H1 (cell line): ENCODE measurements around the gene ANLN.

Source experiments
- BCL11A ChIP-seq, 2 experiments: IDR thresholded peaks; one replicate each; pipeline ENCODE4 v1.6.1; 2011; ENCODE audit warnings: low read depth in 2 of 2, low read length in 2 of 2, mild to moderate bottlenecking in 2 of 2
- EP300 ChIP-seq, 2 experiments: IDR thresholded peaks; 1 replicate in 1 of 2; 2 replicates in 1 of 2; pipeline ENCODE4 v1.6.1; 2011 to 2012; ENCODE audit warnings: low read depth in 2 of 2, low read length in 2 of 2, mild to moderate bottlenecking in 2 of 2, borderline replicate concordance in 1 of 2, inconsistent platforms in 1 of 2, moderate library complexity in 1 of 2
- HDAC2 ChIP-seq, 2 experiments: fragments of 300-600 bp in 1 of 2; sonication (generic) in 1 of 2; IDR thresholded peaks; 2 replicates each; pipeline ENCODE4 v1.6.1; 2011 to 2012; ENCODE audit warnings: low read depth in 2 of 2, low read length in 2 of 2, mild to moderate bottlenecking in 2 of 2, moderate library complexity in 2 of 2, borderline replicate concordance in 1 of 2, inconsistent platforms in 1 of 2
- NANOG ChIP-seq: IDR thresholded peaks from 2 replicates; pipeline ENCODE4 v1.6.1; 2011; ENCODE audit warnings: low read length, low read depth, mild to moderate bottlenecking, inconsistent platforms; ENCODE audit not compliant: insufficient read depth, poor library complexity, severe bottlenecking
- PHF8 ChIP-seq: fragments of 200-600 bp; sonication (generic); conservative IDR thresholded peaks from 2 replicates; pipeline ENCODE4 v1.7.1; 2012; ENCODE audit warnings: low read depth, mild to moderate bottlenecking, inconsistent platforms, low read length, moderate library complexity
- POLR2A ChIP-seq, 2 experiments: IDR thresholded peaks; 1 replicate in 1 of 2; 2 replicates in 1 of 2; pipeline ENCODE4 v1.6.1; 2011; ENCODE audit warnings: low read depth in 2 of 2, low read length in 2 of 2, mild to moderate bottlenecking in 2 of 2; ENCODE audit errors: control extremely low read depth in 1 of 2
- SP1 ChIP-seq: IDR thresholded peaks from 2 replicates; pipeline ENCODE4 v1.6.1; 2011; ENCODE audit warnings: low read depth, low read length
- SP2 ChIP-seq: IDR thresholded peaks from 2 replicates; pipeline ENCODE4 v1.6.1; 2012; ENCODE audit warnings: mild to moderate bottlenecking, low read length, inconsistent platforms
- TF ChIP-seq, protein P1 (sequence below): IDR thresholded peaks from 2 replicates; pipeline ENCODE4 v1.6.1; 2012; ENCODE audit warnings: low read length, inconsistent platforms
- TF ChIP-seq, protein P2 (sequence below), 3 experiments: IDR thresholded peaks; 1 replicate in 2 of 3; 2 replicates in 1 of 3; pipeline versions ENCODE4 v1.5.1 to v1.6.1; 2011; ENCODE audit warnings: low read length in 3 of 3, mild to moderate bottlenecking in 3 of 3, inconsistent platforms in 2 of 3, low read depth in 1 of 3, moderate library complexity in 1 of 3; ENCODE audit not compliant: insufficient read depth in 1 of 3; ENCODE audit errors: control extremely low read depth in 1 of 3

DNA sequence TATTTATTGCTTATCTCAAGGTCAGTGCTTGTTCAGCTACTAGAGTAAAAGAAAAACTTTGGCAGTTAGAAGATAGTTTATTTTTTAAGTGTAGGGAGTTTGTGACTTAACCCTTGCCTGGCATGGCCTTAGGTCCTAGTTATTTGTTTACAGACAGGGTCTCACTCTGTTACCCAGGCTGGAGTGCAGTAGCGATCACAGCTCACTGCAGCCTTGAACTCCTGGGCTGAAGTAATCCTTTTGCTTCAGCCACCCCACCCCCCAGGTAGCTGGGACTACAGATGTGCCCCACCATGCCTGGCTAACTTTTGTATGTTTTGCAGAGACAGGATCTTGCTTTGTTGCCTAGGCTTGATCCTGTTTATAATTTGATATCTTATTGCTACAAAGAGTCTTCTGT lies 4.2 kb downstream of the ANLN start:
- TF ChIP-seq PHF8 (no peak), SP1 (no peak), EP300 (IDR thresholded peaks at IDR 0.05; ENCODE audit: borderline replicate concordance in 1 of 2, low read depth in 2 of 2, low read length in 2 of 2) (no peak), POLR2A (IDR thresholded peaks at IDR 0.05; ENCODE audit: control extremely low read depth in 1 of 2, low read depth in 2 of 2, low read length in 2 of 2) (no peak), HDAC2 (IDR thresholded peaks at IDR 0.05; ENCODE audit: borderline replicate concordance in 1 of 2, low read depth in 2 of 2, low read length in 2 of 2) (no peak), BCL11A (IDR thresholded peaks at IDR 0.05; ENCODE audit: low read depth in 2 of 2, low read length in 2 of 2) (no peak), NANOG (no peak), SP2 (no peak)
- TF ChIP-seq, protein P1, sequence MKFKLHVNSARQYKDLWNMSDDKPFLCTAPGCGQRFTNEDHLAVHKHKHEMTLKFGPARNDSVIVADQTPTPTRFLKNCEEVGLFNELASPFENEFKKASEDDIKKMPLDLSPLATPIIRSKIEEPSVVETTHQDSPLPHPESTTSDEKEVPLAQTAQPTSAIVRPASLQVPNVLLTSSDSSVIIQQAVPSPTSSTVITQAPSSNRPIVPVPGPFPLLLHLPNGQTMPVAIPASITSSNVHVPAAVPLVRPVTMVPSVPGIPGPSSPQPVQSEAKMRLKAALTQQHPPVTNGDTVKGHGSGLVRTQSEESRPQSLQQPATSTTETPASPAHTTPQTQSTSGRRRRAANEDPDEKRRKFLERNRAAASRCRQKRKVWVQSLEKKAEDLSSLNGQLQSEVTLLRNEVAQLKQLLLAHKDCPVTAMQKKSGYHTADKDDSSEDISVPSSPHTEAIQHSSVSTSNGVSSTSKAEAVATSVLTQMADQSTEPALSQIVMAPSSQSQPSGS, result no peak
- TF ChIP-seq, protein P2, sequence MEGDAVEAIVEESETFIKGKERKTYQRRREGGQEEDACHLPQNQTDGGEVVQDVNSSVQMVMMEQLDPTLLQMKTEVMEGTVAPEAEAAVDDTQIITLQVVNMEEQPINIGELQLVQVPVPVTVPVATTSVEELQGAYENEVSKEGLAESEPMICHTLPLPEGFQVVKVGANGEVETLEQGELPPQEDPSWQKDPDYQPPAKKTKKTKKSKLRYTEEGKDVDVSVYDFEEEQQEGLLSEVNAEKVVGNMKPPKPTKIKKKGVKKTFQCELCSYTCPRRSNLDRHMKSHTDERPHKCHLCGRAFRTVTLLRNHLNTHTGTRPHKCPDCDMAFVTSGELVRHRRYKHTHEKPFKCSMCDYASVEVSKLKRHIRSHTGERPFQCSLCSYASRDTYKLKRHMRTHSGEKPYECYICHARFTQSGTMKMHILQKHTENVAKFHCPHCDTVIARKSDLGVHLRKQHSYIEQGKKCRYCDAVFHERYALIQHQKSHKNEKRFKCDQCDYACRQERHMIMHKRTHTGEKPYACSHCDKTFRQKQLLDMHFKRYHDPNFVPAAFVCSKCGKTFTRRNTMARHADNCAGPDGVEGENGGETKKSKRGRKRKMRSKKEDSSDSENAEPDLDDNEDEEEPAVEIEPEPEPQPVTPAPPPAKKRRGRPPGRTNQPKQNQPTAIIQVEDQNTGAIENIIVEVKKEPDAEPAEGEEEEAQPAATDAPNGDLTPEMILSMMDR (IDR thresholded peaks at IDR 0.05; ENCODE audit: control extremely low read depth in 1 of 3, insufficient read depth in 1 of 3, low read depth in 1 of 3, low read length in 3 of 3), result no peak
